A549 (cell line): ENCODE data around the gene SPAG9. TPM values are rescaled to one million over a fixed set of nuclear protein-coding genes. Genes with fewer than 3 reads are reported as not detected.

Experiments
- ATAC-seq, 2 experiments: fragments of 200-7000 bp in 1 of 2; fragments of >200 bp in 1 of 2; cut with Nextera tagmentation in 1 of 2; cut with Tn5 transposase in 1 of 2; 3 replicates each; pipeline versions ENCODE4 v1.8.0 to v1.9.1; 2018 to 2020; ENCODE audit warnings: mild to moderate bottlenecking in 1 of 2, moderate library complexity in 1 of 2
- CTCF ChIA-PET: fragments of 300-600 bp; sonication (Branson Sonifier 250); formaldehyde crosslinking; extraction: SDS; loops from one replicate; lab custom pipeline; 2021; ENCODE audit warnings: antibody characterized with exemption, inconsistent platforms; lab: Yijun Ruan, JAX
- POLR2A ChIA-PET: fragments of 350-600 bp; formaldehyde crosslinking; extraction: SDS; loops from one replicate; lab custom pipeline; 2021; ENCODE audit warnings: antibody characterized with exemption, inconsistent platforms; lab: Yijun Ruan, JAX
- DNase-seq, 2 experiments: peaks; one replicate each; pipeline versions ENCODE4 v3.0.0 to v3.0.0-alpha.2; 2011 to 2016; ENCODE audit warnings: low read depth in 1 of 2, low spot score in 1 of 2
- FAIRE-seq: peaks from 2 replicates; lab custom pipeline; 2011; peaks lifted over from hg19 to GRCh38; lab: Jason Lieb, UNC
- H3K27ac ChIP-seq, 2 experiments: fragments of >200 bp; sonication (Bioruptor Twin); formaldehyde crosslinking; 3 replicates each; pipeline ENCODE4 v1.5.1; 2016 to 2017
- H3K4me1 ChIP-seq: fragments of >200 bp; sonication (Bioruptor Twin); formaldehyde crosslinking; 3 replicates; pipeline ENCODE4 v1.6.1; 2016
- H3K4me2 ChIP-seq: fragments of >200 bp; sonication (Bioruptor Twin); formaldehyde crosslinking; 3 replicates; pipeline ENCODE4 v1.6.1; 2016
- H3K4me3 ChIP-seq: fragments of >200 bp; sonication (Bioruptor Twin); formaldehyde crosslinking; 3 replicates; pipeline ENCODE4 v1.5.1; 2016
- H3K9me3 ChIP-seq: fragments of >200 bp; sonication (Bioruptor Twin); formaldehyde crosslinking; 3 replicates; pipeline ENCODE4 v1.6.1; 2016
- BHLHE40 ChIP-seq: IDR thresholded peaks from 2 replicates; pipeline ENCODE4 v1.6.1; 2012; ENCODE audit warnings: low read depth, low read length, inconsistent platforms
- CBX2 ChIP-seq: fragments of 200-600 bp; sonication (generic); IDR thresholded peaks from 2 replicates; pipeline ENCODE4 v1.6.1; 2016; ENCODE audit warnings: low read depth, mild to moderate bottlenecking, borderline replicate concordance
- CEBPB ChIP-seq, 2 experiments: fragments of >200 bp in 1 of 2; sonication (Bioruptor Twin) in 1 of 2; formaldehyde crosslinking in 1 of 2; IDR thresholded peaks; 2 replicates each; pipeline ENCODE4 v1.6.1; 2012 to 2016
- CTCF ChIP-seq: fragments of >200 bp; sonication (Bioruptor Twin); formaldehyde crosslinking; IDR thresholded peaks from 3 replicates; pipeline ENCODE4 v1.5.1; 2016
- EHMT2 ChIP-seq: fragments of 200-600 bp; sonication (generic); IDR thresholded peaks from 2 replicates; pipeline ENCODE4 v1.6.1; 2016; ENCODE audit warnings: antibody characterized with exemption, low read depth, mild to moderate bottlenecking, moderate library complexity
- FOSB ChIP-seq: fragments of 250-450 bp; sonication (Bioruptor Pico); IDR thresholded peaks from 2 replicates; pipeline ENCODE4 v1.5.0; 2020; ENCODE audit warnings: mild to moderate bottlenecking, moderate library complexity
- FOSL2 ChIP-seq, 2 experiments: fragments of 450-650 bp in 1 of 2; fragments of >200 bp in 1 of 2; sonication (Bioruptor Twin) in 1 of 2; formaldehyde crosslinking; IDR thresholded peaks; 2 replicates each; pipeline versions ENCODE4 v1.5.0 to v1.6.1; 2016 to 2020; ENCODE audit warnings: mild to moderate bottlenecking in 1 of 2, moderate library complexity in 1 of 2
- HDAC2 ChIP-seq: fragments of 200-600 bp; sonication (generic); IDR thresholded peaks from 2 replicates; pipeline ENCODE4 v1.6.1; 2016
- HES2 ChIP-seq: fragments of >200 bp; sonication (Bioruptor Twin); formaldehyde crosslinking; IDR thresholded peaks from 2 replicates; pipeline ENCODE4 v1.6.1; 2016
- HMGXB4 ChIP-seq: fragments of 250-450 bp; sonication (Bioruptor Pico); IDR thresholded peaks from 2 replicates; pipeline ENCODE4 v1.5.0; 2021; ENCODE audit warnings: mild to moderate bottlenecking, moderate library complexity, borderline replicate concordance
- HOXA7 ChIP-seq: fragments of 250-450 bp; sonication (Bioruptor Pico); IDR thresholded peaks from 2 replicates; pipeline ENCODE4 v1.5.0; 2020; ENCODE audit warnings: mild to moderate bottlenecking, moderate library complexity
- HOXB13 ChIP-seq: fragments of 250-450 bp; sonication (Bioruptor Pico); IDR thresholded peaks from 2 replicates; pipeline ENCODE4 v1.5.0; 2020; ENCODE audit warnings: low read depth, mild to moderate bottlenecking, moderate library complexity
- HOXB5 ChIP-seq: fragments of 250-450 bp; sonication (Bioruptor Pico); IDR thresholded peaks from 2 replicates; pipeline ENCODE4 v1.5.0; 2020; ENCODE audit warnings: mild to moderate bottlenecking, moderate library complexity
- JUN ChIP-seq, 2 experiments: fragments of >200 bp; sonication (Bioruptor Twin); formaldehyde crosslinking; IDR thresholded peaks; 2 replicates in 1 of 2; 3 replicates in 1 of 2; pipeline ENCODE4 v1.6.1; 2016 to 2017
- MAX ChIP-seq: IDR thresholded peaks from 2 replicates; pipeline ENCODE4 v1.6.1; 2012
- NR3C1 ChIP-seq: fragments of >200 bp; sonication (Bioruptor Twin); formaldehyde crosslinking; IDR thresholded peaks from 3 replicates; pipeline ENCODE4 v1.6.1; 2017
- PHF8 ChIP-seq: fragments of 200-600 bp; sonication (generic); IDR thresholded peaks from 2 replicates; pipeline ENCODE4 v1.6.1; 2016; ENCODE audit warnings: low read depth, mild to moderate bottlenecking, antibody characterized with exemption, moderate library complexity, borderline replicate concordance
- POLR2A ChIP-seq: IDR thresholded peaks from 2 replicates; pipeline ENCODE4 v1.6.1; 2012; ENCODE audit warnings: mild to moderate bottlenecking, low read length
- RAD21 ChIP-seq, 2 experiments: fragments of >200 bp in 1 of 2; sonication (Bioruptor Twin) in 1 of 2; formaldehyde crosslinking in 1 of 2; IDR thresholded peaks in 1 of 2; conservative IDR thresholded peaks in 1 of 2; 2 replicates in 1 of 2; 3 replicates in 1 of 2; pipeline ENCODE4 v1.6.1; 2012 to 2018; ENCODE audit warnings: inconsistent platforms in 1 of 2
- SREBF2 ChIP-seq: fragments of 450-650 bp; IDR thresholded peaks from 2 replicates; pipeline ENCODE4 v1.6.1; 2014; ENCODE audit warnings: mild to moderate bottlenecking, moderate library complexity
- TP53 ChIP-seq: fragments of 250-450 bp; sonication (Bioruptor Pico); IDR thresholded peaks from 2 replicates; pipeline ENCODE4 v1.5.0; 2021; ENCODE audit warnings: mild to moderate bottlenecking, moderate library complexity
- USF2 ChIP-seq: fragments of 450-650 bp; IDR thresholded peaks from 2 replicates; pipeline ENCODE4 v1.6.1; 2014; ENCODE audit warnings: antibody characterized with exemption
- ZFP36 ChIP-seq: fragments of 450-650 bp; IDR thresholded peaks from 2 replicates; pipeline ENCODE4 v1.6.1; 2014; ENCODE audit warnings: borderline replicate concordance; ENCODE audit not compliant: partially characterized antibody
- ZSCAN20 ChIP-seq: fragments of 250-450 bp; sonication (Bioruptor Pico); IDR thresholded peaks from 2 replicates; pipeline ENCODE4 v1.8.0; 2022; ENCODE audit warnings: mild to moderate bottlenecking, moderate library complexity
- WGBS: methylation state at CpG from one replicate; pipeline ENCODE4 v1.1.6; 2017; ENCODE audit errors: missing lambda C conversion rate; 5-methylcytosine and 5-hydroxymethylcytosine counted together
- polyA plus RNA-seq, 4 experiments: library from polyadenylated mRNA; depleted of rRNA in 3 of 4; stranded (reverse); fragments of >200 nt; fragmentation: RNase III in 1 of 4; extraction: RNeasy Plus Mini Kit Qiagen cat#74134 plus additional on column Dnase treatment in 1 of 4; gene quantifications; 2 replicates in 3 of 4; 3 replicates in 1 of 4; pipeline ENCODE4 v1.2.3, GENCODE V29; 2011 to 2017

Gene SPAG9
- polyA plus RNA-seq, 2 of the 4 experiments (the other 2 are of a cell fraction): 69.0 to 71.1 TPM

- TF ChIP-seq HMGXB4 (CRISPR knock-in tag) (no peak), HOXA7 (CRISPR knock-in tag) (no peak), MAX (no peak), USF2 (no peak), FOSB (CRISPR knock-in tag) (no peak), JUN (IDR thresholded peaks at IDR 0.05) (no peak), POLR2A (no peak), HES2 (no peak), NR3C1 (no peak)
- no peak overlapping the region for H3K4me2 ChIP-seq
- no peaks in the 10 kb centered on the region for H3K9me3 ChIP-seq
- no peak overlapping the region for H3K4me3 ChIP-seq
- no peak for ATAC-seq
- ChIA-PET CTCF (interaction anchor here (1.0 to 2.5 kb wide), 4 partner anchors 63 to 201 kb away, joined by 3 to 10 read pairs (median 4); partner anchors contain the start of gene NME1), POLR2A (no interaction called here)
- peak; percentile 23 for FAIRE-seq
- no peak overlapping the region for H3K27ac ChIP-seq
- 86% methylated on average over 1 of the region's 1 CpG for WGBS
- DNase-seq: no peak
- peaks cover 14% of the 10 kb centered on the region for H3K4me1 ChIP-seq
Measured at GRCh38 chr17:51064061-51064735, 56.5 kb downstream of the SPAG9 start.

- TF ChIP-seq BHLHE40 (no peak), TP53 (no peak), USF2 (no peak)
- WGBS: 95% methylated on average over 5 of the region's 5 CpGs
- Histone ChIP-seq H3K4me3 (no peak overlapping the region), H3K4me2 (no peak overlapping the region; the same call in 2 of the 3 replicates), H3K27ac (no peak overlapping the region), H3K9me3 (no peaks in the 10 kb centered on the region), H3K4me1 (peaks cover 24% of the 10 kb centered on the region)
- CTCF ChIA-PET: interaction anchor here (0.7 to 5.6 kb wide), 9 partner anchors 8 to 277 kb away, joined by 3 to 34 read pairs (median 3); partner anchors contain the start of gene NME1
- DNase-seq: no peak
- FAIRE-seq: no peak
- POLR2A ChIA-PET: no interaction called here
- ATAC-seq: no peak
Measured at GRCh38 chr17:51060396-51060795, 60.3 kb downstream of the SPAG9 start.

- ChIA-PET POLR2A (no interaction called here), CTCF (interaction anchor here (0.7 to 5.6 kb wide), 8 partner anchors 9 to 277 kb away, joined by 3 to 34 read pairs (median 4); partner anchors contain the start of gene NME1)
- 47% methylated on average over 2 of the region's 2 CpGs for WGBS
- FAIRE-seq (no peak), ATAC-seq (no peak), DNase-seq (no peak)
- peaks cover 24% of the 10 kb centered on the region for H3K4me1 ChIP-seq
- H3K4me3 ChIP-seq: no peak overlapping the region
- TF ChIP-seq SREBF2: no peak
- no peak for TF ChIP-seq HOXA7 (CRISPR knock-in tag)
- no peak for TF ChIP-seq ZFP36
- no peak for TF ChIP-seq POLR2A
- no peak for TF ChIP-seq HMGXB4 (CRISPR knock-in tag)
- TF ChIP-seq HOXB13 (CRISPR knock-in tag): no peak
- TF ChIP-seq EHMT2: no peak
- no peak for TF ChIP-seq RAD21 (conservative IDR thresholded peaks at IDR 0.05 in 1 of 2, IDR thresholded peaks at IDR 0.05 in 1 of 2)
- TF ChIP-seq CTCF: no peak
- TF ChIP-seq MAX: no peak
- TF ChIP-seq PHF8: no peak
- TF ChIP-seq HDAC2: no peak
- no peak for TF ChIP-seq CEBPB (IDR thresholded peaks at IDR 0.05)
- no peak for TF ChIP-seq NR3C1
- no peak for TF ChIP-seq HOXB5
- no peak for TF ChIP-seq CBX2
- TF ChIP-seq FOSL2 (IDR thresholded peaks at IDR 0.05): no peak
- no peak for TF ChIP-seq FOSL2 (CRISPR knock-in tag; IDR thresholded peaks at IDR 0.05)
- TF ChIP-seq ZSCAN20 (CRISPR knock-in tag): no peak
- no peak overlapping the region for H3K27ac ChIP-seq
- H3K9me3 ChIP-seq: no peaks in the 10 kb centered on the region
- peak overlapping the region; percentile 37 for H3K4me2 ChIP-seq
Measured at GRCh38 chr17:51059781-51060180, 60.9 kb downstream of the SPAG9 start.
